ENCODE results near the gene EFR3B. TPM values are rescaled to one million over a fixed set of nuclear protein-coding genes. Genes with fewer than 3 reads are reported as not detected.

Gene EFR3B
- polyA plus RNA-seq, 1 experiment: 0.09 TPM

DNA sequence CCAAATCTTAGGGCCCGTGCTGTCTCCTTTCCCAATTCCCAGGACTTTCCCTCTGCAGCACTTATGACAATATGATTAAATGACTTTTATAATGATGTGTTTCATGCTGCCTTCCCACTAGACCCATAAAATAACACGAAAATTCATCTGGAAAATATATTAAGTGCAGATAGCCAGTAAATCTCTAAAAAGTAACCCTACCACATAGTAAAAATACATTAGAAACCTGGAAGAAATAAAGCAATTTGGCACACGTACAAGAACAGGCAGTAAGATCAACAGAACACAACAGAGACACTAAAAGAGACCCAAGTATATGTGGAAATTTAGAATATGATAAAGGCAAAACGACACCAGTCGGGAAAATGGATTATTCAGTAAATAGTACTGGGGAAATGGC lies 156.7 kb downstream of the EFR3B start:
- no peak for TF ChIP-seq CTCF (IDR thresholded peaks at IDR 0.05; ENCODE audit: low read depth, low read length)
- H3K27me3 ChIP-seq (ENCODE audit: control insufficient read depth, insufficient read depth, low read length): no peaks in the 10 kb centered on the region
- H3K27ac ChIP-seq (ENCODE audit: low read depth, low read length): no peak overlapping the region
- no peak overlapping the region for H3K4me3 ChIP-seq (ENCODE audit: low read depth, low read length)
- POLR2A ChIA-PET: no interaction called here
- H3K9me3 ChIP-seq (ENCODE audit: control insufficient read depth, insufficient read depth, low read length): no peaks in the 10 kb centered on the region
- CTCF ChIA-PET: no interaction called here
- no peak for DNase-seq (ENCODE audit: low read depth, low spot score)

DNA sequence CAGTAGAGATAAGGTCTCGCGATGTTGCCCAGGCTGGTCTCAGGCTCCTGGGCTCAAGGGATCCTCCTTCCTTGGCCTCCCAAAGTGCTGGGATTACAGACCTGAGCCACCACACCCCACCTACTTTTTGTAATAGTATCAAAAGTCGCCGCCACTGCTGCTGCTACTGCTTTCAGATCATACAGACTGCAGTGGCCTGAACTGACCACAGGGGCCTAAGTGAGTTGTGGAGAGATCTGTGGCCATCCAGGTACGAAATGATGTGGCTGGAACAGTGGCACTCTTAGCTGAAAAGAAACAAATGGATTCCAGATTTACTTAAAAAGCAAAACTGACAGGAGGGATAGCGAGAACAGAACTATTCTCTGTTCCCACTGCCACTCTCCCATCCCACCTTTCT lies 159.4 kb downstream of the EFR3B start:
- CTCF ChIA-PET: no interaction called here
- Histone ChIP-seq H3K27me3 (ENCODE audit: control insufficient read depth, insufficient read depth, low read length) (no peaks in the 10 kb centered on the region), H3K27ac (ENCODE audit: low read depth, low read length) (no peak overlapping the region), H3K9me3 (ENCODE audit: control insufficient read depth, insufficient read depth, low read length) (no peaks in the 10 kb centered on the region), H3K4me3 (ENCODE audit: low read depth, low read length) (no peak overlapping the region)
- DNase-seq (ENCODE audit: low read depth, low spot score): no peak
- POLR2A ChIA-PET: no interaction called here
- peak; percentile 43; the same call in 1 of the 2 replicates for TF ChIP-seq CTCF (IDR thresholded peaks at IDR 0.05; ENCODE audit: low read depth, low read length)

- TF ChIP-seq CTCF (IDR thresholded peaks at IDR 0.05; ENCODE audit: low read depth, low read length): no peak
- no peak overlapping the region for H3K4me3 ChIP-seq (ENCODE audit: low read depth, low read length)
- H3K27me3 ChIP-seq (ENCODE audit: control insufficient read depth, insufficient read depth, low read length): no peaks in the 10 kb centered on the region
- H3K27ac ChIP-seq (ENCODE audit: low read depth, low read length): no peak overlapping the region
- no peaks in the 10 kb centered on the region for H3K9me3 ChIP-seq (ENCODE audit: control insufficient read depth, insufficient read depth, low read length)
- no peak for DNase-seq (ENCODE audit: low read depth, low spot score)
- ChIA-PET CTCF (no interaction called here), POLR2A (no interaction called here)
Measured at GRCh38 chr2:25201794-25202193, 159.9 kb downstream of the EFR3B start.

GRCh38 chr2:25202275-25202674 lies 160.4 kb downstream of the EFR3B start:
- Histone ChIP-seq H3K27me3 (ENCODE audit: control insufficient read depth, insufficient read depth, low read length) (no peaks in the 10 kb centered on the region), H3K27ac (ENCODE audit: low read depth, low read length) (no peak overlapping the region), H3K9me3 (ENCODE audit: control insufficient read depth, insufficient read depth, low read length) (no peaks in the 10 kb centered on the region), H3K4me3 (ENCODE audit: low read depth, low read length) (no peak overlapping the region)
- no peak for DNase-seq (ENCODE audit: low read depth, low spot score)
- TF ChIP-seq CTCF (IDR thresholded peaks at IDR 0.05; ENCODE audit: low read depth, low read length): no peak
- CTCF ChIA-PET: no interaction called here
- POLR2A ChIA-PET: no interaction called here

- no peaks in the 10 kb centered on the region for H3K9me3 ChIP-seq (ENCODE audit: control insufficient read depth, insufficient read depth, low read length)
- no peak overlapping the region for H3K4me3 ChIP-seq (ENCODE audit: low read depth, low read length)
- H3K27me3 ChIP-seq (ENCODE audit: control insufficient read depth, insufficient read depth, low read length): no peaks in the 10 kb centered on the region
- ChIA-PET POLR2A (no interaction called here), CTCF (interaction anchor here (2.8 kb wide), 1 partner anchor 9 kb away, joined by 9 read pairs; no protein-coding TSS in a partner anchor)
- no peak for DNase-seq (ENCODE audit: low read depth, low spot score)
- TF ChIP-seq CTCF (IDR thresholded peaks at IDR 0.05; ENCODE audit: low read depth, low read length): no peak
- H3K27ac ChIP-seq (ENCODE audit: low read depth, low read length): no peak overlapping the region
Measured at GRCh38 chr2:25204190-25204838, 162.4 kb downstream of the EFR3B start.

All from AG04450 (cell line).